ENCODE measurements around the gene RPS19BP1.

DNA sequence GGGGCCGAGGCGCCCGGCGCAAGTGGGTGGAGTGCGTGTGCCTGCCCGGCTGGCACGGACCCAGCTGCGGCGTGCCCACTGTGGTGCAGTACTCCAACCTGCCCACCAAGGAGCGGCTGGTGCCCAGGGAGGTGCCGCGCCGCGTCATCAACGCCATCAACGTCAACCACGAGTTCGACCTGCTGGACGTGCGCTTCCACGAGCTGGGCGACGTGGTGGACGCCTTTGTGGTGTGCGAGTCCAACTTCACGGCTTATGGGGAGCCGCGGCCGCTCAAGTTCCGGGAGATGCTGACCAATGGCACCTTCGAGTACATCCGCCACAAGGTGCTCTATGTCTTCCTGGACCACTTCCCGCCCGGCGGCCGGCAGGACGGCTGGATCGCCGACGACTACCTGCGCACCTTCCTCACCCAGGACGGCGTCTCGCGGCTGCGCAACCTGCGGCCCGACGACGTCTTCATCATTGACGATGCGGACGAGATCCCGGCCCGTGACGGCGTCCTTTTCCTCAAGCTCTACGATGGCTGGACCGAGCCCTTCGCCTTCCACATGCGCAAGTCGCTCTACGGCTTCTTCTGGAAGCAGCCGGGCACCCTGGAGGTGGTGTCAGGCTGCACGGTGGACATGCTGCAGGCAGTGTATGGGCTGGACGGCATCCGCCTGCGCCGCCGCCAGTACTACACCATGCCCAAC is 44.6 kb downstream of the RPS19BP1 start:
- TF ChIP-seq, protein P1, sequence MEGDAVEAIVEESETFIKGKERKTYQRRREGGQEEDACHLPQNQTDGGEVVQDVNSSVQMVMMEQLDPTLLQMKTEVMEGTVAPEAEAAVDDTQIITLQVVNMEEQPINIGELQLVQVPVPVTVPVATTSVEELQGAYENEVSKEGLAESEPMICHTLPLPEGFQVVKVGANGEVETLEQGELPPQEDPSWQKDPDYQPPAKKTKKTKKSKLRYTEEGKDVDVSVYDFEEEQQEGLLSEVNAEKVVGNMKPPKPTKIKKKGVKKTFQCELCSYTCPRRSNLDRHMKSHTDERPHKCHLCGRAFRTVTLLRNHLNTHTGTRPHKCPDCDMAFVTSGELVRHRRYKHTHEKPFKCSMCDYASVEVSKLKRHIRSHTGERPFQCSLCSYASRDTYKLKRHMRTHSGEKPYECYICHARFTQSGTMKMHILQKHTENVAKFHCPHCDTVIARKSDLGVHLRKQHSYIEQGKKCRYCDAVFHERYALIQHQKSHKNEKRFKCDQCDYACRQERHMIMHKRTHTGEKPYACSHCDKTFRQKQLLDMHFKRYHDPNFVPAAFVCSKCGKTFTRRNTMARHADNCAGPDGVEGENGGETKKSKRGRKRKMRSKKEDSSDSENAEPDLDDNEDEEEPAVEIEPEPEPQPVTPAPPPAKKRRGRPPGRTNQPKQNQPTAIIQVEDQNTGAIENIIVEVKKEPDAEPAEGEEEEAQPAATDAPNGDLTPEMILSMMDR (IDR thresholded peaks at IDR 0.05; ENCODE audit: poor library complexity): no peak
- TF ChIP-seq EZH2 (IDR thresholded peaks at IDR 0.05; ENCODE audit: borderline replicate concordance) (no peak), EZH2phosphoT487 (IDR thresholded peaks at IDR 0.05; ENCODE audit: low read depth, severe bottlenecking, unreplicated experiment) (no peak)

Data from hepatocyte (in vitro differentiated cells).